HAP-1 (cell line): ENCODE results near the gene EDN1.

ENCODE experiments used
- DNase-seq, 2 experiments: peaks; one replicate each; pipeline ENCODE4 v3.0.0-alpha.2; 2016 to 2020; ENCODE audit warnings: low spot score in 2 of 2
- H3K27me3 ChIP-seq: fragments of 250-450 bp; sonication (Bioruptor Pico); 2 replicates; pipeline ENCODE4 v1.5.1; 2020; ENCODE audit warnings: low read depth, mild to moderate bottlenecking, moderate library complexity
- H3K36me3 ChIP-seq: fragments of 250-450 bp; sonication (Bioruptor Pico); replicated peaks from 2 replicates; pipeline ENCODE4 v1.5.1; 2020; ENCODE audit warnings: mild to moderate bottlenecking
- H3K4me1 ChIP-seq: fragments of 250-450 bp; sonication (Bioruptor Pico); 2 replicates; pipeline ENCODE4 v1.5.1; 2020; ENCODE audit warnings: mild to moderate bottlenecking
- H3K4me3 ChIP-seq: fragments of 250-450 bp; sonication (Bioruptor Pico); 2 replicates; pipeline ENCODE4 v1.5.1; 2020; ENCODE audit warnings: mild to moderate bottlenecking, moderate library complexity
- H3K9me3 ChIP-seq: fragments of 250-450 bp; sonication (Bioruptor Pico); 2 replicates; pipeline ENCODE4 v1.5.1; 2020; ENCODE audit warnings: mild to moderate bottlenecking, moderate library complexity
- in situ Hi-C: fragments of 300-500 bp; cut with MboI; formaldehyde crosslinking; loops from 3 replicates; pipeline ENCODE4 v1.14.3; 2020; ENCODE audit warnings: low sequenced_read_pairs, inconsistent platforms, mixed read lengths

The EDN1 gene

GRCh38 chr6:12344961-12345693 is 55.0 kb downstream of the EDN1 start:
- Histone ChIP-seq H3K9me3 (no peaks in the 10 kb centered on the region), H3K36me3 (no peaks in the 10 kb centered on the region), H3K4me3 (no peak overlapping the region), H3K4me1 (0 out of 2 replicates have a peak, but pooled peaks cover 2% of the 10 kb centered on the region), H3K27me3 (no peaks in the 10 kb centered on the region)
- DNase-seq = no peak
- in situ Hi-C loops = no loop called here

GRCh38 chr6:12345694-12346058 is 55.5 kb downstream of the EDN1 start:
- H3K27me3 ChIP-seq = no peaks in the 10 kb centered on the region
- H3K4me3 ChIP-seq = no peak overlapping the region
- no peaks in the 10 kb centered on the region for H3K36me3 ChIP-seq
- in situ Hi-C loops = no loop called here
- H3K9me3 ChIP-seq = no peaks in the 10 kb centered on the region
- DNase-seq = no peak
- 0 out of 2 replicates have a peak, but pooled peaks cover 2% of the 10 kb centered on the region for H3K4me1 ChIP-seq
